Measurements from ENCODE around the gene ATXN7. TPM values are rescaled to one million over a fixed set of nuclear protein-coding genes. Genes with fewer than 3 reads are reported as not detected.
A peak's percentile ranks its signal among the peaks of the same experiment; 100 is the strongest.

Gene ATXN7
- total RNA-seq, 1 donor from 2014 or later: 9.5 TPM

DNA sequence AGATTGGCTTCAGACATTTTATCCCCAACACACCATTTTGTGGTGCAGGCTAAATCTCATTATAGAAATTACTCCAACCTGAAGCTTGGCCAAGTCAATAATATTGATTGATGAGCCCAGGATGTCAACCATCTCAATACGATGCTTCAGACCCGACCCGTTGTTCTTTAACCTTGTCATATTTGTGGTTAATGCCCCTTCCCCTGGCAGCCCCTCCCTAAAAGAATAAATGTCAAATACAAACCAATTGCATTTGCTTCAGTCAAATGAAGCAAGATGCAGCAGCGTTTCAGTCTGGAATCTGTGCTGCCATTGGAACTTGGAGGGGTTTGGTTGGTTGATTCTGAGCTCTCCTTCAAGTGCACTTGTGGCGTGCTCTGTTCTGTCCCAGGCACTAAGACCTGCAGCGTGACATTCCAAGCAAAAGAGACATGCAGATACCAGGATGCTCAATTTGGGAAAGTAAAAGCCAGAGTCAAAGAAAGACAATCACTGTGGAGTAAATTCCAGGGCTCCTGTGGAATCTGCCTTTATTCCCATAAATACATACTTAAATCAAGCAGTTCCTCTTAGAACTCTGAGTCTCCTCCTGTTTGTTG, 183.4 kb downstream of the ATXN7 start:
- no peaks in the 10 kb centered on the region for H3K27me3 ChIP-seq (ENCODE audit: control insufficient read depth, insufficient read depth, low read length)
- FAIRE-seq: no peak
- no peaks in the 10 kb centered on the region for H3K36me3 ChIP-seq (ENCODE audit: control insufficient read depth, insufficient read depth, low read length)
- H3K4me3 ChIP-seq (ENCODE audit: low read depth, low read length): no peak overlapping the region
- no peak for DNase-seq (ENCODE audit: low read depth)
- TF ChIP-seq, protein P1, sequence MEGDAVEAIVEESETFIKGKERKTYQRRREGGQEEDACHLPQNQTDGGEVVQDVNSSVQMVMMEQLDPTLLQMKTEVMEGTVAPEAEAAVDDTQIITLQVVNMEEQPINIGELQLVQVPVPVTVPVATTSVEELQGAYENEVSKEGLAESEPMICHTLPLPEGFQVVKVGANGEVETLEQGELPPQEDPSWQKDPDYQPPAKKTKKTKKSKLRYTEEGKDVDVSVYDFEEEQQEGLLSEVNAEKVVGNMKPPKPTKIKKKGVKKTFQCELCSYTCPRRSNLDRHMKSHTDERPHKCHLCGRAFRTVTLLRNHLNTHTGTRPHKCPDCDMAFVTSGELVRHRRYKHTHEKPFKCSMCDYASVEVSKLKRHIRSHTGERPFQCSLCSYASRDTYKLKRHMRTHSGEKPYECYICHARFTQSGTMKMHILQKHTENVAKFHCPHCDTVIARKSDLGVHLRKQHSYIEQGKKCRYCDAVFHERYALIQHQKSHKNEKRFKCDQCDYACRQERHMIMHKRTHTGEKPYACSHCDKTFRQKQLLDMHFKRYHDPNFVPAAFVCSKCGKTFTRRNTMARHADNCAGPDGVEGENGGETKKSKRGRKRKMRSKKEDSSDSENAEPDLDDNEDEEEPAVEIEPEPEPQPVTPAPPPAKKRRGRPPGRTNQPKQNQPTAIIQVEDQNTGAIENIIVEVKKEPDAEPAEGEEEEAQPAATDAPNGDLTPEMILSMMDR (IDR thresholded peaks at IDR 0.05; ENCODE audit: insufficient read depth, low read length, severe bottlenecking): no peak

DNA sequence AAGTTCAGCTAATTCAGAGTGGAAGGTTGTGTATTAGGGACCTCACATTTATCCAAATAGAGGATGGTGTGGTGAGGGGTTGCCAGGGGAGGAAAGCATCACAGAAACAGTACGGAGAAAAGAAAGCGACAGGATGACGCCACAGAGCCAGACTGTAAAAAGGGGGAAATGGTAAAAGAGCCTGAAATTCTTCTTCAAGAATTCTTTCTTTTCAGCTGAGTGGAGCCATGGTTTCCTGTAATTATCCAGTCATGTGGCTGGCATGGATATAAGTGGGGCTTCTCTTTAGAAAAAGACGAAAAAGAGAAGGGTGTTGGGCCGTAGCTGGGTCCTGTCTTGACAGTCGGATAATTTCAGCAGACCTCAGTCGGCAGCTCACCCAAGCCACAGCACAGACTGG, 184.1 kb downstream of the ATXN7 start:
- Histone ChIP-seq H3K27me3 (ENCODE audit: control insufficient read depth, insufficient read depth, low read length) (no peaks in the 10 kb centered on the region), H3K4me3 (ENCODE audit: low read depth, low read length) (no peak overlapping the region), H3K36me3 (ENCODE audit: control insufficient read depth, insufficient read depth, low read length) (no peaks in the 10 kb centered on the region)
- FAIRE-seq: no peak
- no peak for DNase-seq (ENCODE audit: low read depth)
- TF ChIP-seq, protein P1 (IDR thresholded peaks at IDR 0.05; ENCODE audit: insufficient read depth, low read length, severe bottlenecking): no peak

DNA sequence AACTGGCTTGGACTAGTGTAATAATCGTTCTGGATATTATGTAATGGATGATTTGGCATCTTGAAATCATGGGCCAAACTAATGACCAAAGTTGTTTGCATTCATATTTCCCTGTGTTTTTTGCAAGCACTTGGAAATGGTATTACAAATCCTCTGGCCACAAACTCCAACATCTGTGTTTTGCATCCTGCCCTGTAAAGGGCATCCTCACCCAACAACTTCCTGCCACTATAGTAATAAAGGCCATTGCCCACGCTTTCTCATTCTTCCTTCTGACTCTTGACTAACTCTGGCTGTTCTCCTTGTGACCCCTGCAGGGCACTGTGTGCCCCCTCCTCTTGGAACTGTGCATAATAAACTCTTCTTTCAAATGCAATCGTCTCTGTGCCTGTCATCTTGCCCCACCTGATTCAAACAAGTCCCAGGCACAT, 185.0 kb downstream of the ATXN7 start:
- TF ChIP-seq, protein P1 (IDR thresholded peaks at IDR 0.05; ENCODE audit: insufficient read depth, low read length, severe bottlenecking): no peak
- Histone ChIP-seq H3K36me3 (ENCODE audit: control insufficient read depth, insufficient read depth, low read length) (no peaks in the 10 kb centered on the region), H3K4me3 (ENCODE audit: low read depth, low read length) (no peak overlapping the region), H3K27me3 (ENCODE audit: control insufficient read depth, insufficient read depth, low read length) (no peaks in the 10 kb centered on the region)
- FAIRE-seq (no peak), DNase-seq (ENCODE audit: low read depth) (peak; percentile 35)

DNA sequence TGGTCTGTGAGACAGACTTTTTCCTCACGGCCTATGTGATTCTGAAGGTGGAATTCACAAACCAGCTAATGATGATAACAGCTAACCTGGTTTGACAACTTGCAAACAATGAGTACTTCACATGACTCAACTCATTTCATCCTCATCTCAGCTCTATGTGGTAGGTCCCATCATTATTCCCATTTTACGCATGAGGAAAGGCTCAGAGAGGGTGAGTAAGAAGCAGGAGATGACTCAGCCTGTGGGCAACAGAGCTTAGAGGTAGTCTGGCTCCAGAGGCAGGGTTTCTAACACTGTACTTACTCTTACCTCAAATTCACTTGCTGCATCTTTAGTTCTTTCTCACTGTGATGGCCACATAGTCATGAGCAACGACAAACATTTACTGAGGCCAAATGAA, 185.5 kb downstream of the ATXN7 start:
- FAIRE-seq: peak; percentile 40

DNA sequence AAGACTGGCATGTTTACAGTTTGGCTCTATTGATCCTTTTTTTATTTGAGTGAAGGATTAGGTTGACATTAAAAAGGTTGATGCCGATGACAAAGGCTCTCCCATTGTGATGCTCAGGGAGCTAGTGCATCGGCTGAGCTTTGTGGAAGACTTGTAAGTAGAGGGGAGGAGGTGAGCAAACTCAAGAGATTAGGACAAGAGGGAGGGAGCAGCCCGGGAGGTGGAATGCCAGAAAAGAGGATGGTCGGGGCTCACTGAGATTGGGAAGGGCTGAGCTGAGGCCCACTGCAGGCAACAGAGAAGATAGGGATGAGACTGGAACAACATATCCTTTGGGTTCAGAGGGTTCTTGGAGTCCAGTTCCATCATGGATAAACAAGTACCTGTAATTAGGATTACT, 186.2 kb downstream of the ATXN7 start:
- DNase-seq (ENCODE audit: low read depth) (no peak), FAIRE-seq (no peak)
- Histone ChIP-seq H3K36me3 (ENCODE audit: control insufficient read depth, insufficient read depth, low read length) (no peaks in the 10 kb centered on the region), H3K4me3 (ENCODE audit: low read depth, low read length) (no peak overlapping the region), H3K27me3 (ENCODE audit: control insufficient read depth, insufficient read depth, low read length) (no peaks in the 10 kb centered on the region)
- TF ChIP-seq, protein P1 (IDR thresholded peaks at IDR 0.05; ENCODE audit: insufficient read depth, low read length, severe bottlenecking): no peak

More for the DNA sequence above, 185.5 kb downstream of the ATXN7 start:
- H3K27me3 ChIP-seq (ENCODE audit: control insufficient read depth, insufficient read depth, low read length): no peaks in the 10 kb centered on the region
- H3K36me3 ChIP-seq (ENCODE audit: control insufficient read depth, insufficient read depth, low read length): no peaks in the 10 kb centered on the region
- TF ChIP-seq, protein P1 (IDR thresholded peaks at IDR 0.05; ENCODE audit: insufficient read depth, low read length, severe bottlenecking): no peak
- H3K4me3 ChIP-seq (ENCODE audit: low read depth, low read length): no peak overlapping the region
- peak; percentile 96 for DNase-seq (ENCODE audit: low read depth)

Other genes with a start within 250 kb of the ATXN7 start
- not detected in 2 replicates for gene SNTN, start 211.2 kb upstream of the ATXN7 start, total RNA-seq
- not detected in 2 replicates for gene C3orf49, start 44.6 kb upstream of the ATXN7 start, total RNA-seq
- gene THOC7, start 62 bp upstream of the ATXN7 start, total RNA-seq: 30.0 and 38.8 TPM in 2 replicates
- not detected in 2 replicates for gene SCAANT1, start 48.5 kb downstream of the ATXN7 start, total RNA-seq
- gene PSMD6, start 159.6 kb downstream of the ATXN7 start, total RNA-seq: 52.9 and 82.2 TPM in 2 replicates